ENCODE results near the gene TRPV4. TPM values are rescaled to one million over a fixed set of nuclear protein-coding genes. Genes with fewer than 3 reads are reported as not detected.

Gene TRPV4
- total RNA-seq, 6 donors from 2014 or later, result 2.2 to 9.7 (median 5.4) TPM

DNA sequence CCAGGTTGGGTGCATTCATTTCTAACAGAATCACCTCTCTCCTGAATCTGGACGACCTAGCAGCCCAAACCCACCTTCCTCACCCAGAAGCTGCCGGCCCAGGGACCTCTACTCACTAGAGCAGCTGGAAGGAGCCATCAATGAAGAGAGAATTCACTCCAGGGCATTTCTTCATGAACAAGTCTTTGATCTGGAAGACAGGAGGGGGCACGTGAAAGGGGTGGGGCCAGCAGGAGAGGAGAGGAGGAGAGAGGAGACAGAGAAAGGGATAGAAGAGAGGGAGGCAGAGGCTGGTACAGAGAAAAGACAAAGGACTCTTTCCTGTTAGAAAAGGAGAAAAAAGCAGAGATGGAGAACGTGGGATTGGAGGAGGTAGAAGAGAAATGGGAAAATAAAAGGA, 39.8 kb downstream of the TRPV4 start:
- H3K36me3 ChIP-seq, result no peaks in the 10 kb centered on the region
- TF ChIP-seq, protein P1, sequence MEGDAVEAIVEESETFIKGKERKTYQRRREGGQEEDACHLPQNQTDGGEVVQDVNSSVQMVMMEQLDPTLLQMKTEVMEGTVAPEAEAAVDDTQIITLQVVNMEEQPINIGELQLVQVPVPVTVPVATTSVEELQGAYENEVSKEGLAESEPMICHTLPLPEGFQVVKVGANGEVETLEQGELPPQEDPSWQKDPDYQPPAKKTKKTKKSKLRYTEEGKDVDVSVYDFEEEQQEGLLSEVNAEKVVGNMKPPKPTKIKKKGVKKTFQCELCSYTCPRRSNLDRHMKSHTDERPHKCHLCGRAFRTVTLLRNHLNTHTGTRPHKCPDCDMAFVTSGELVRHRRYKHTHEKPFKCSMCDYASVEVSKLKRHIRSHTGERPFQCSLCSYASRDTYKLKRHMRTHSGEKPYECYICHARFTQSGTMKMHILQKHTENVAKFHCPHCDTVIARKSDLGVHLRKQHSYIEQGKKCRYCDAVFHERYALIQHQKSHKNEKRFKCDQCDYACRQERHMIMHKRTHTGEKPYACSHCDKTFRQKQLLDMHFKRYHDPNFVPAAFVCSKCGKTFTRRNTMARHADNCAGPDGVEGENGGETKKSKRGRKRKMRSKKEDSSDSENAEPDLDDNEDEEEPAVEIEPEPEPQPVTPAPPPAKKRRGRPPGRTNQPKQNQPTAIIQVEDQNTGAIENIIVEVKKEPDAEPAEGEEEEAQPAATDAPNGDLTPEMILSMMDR (IDR thresholded peaks at IDR 0.05), result no peak
- TF ChIP-seq EP300 (IDR thresholded peaks at IDR 0.05) (no peak), POLR2A (IDR thresholded peaks at IDR 0.05) (no peak), POLR2AphosphoS5 (IDR thresholded peaks at IDR 0.05) (no peak)
- no peak overlapping the region for H3K27ac ChIP-seq
- ATAC-seq (ENCODE audit: low FRiP score in 2 of 2), result no peak
- DNase-seq, result no peak
- H3K27me3 ChIP-seq, result no peaks in the 10 kb centered on the region
- WGBS, 2 donors, result 46 to 58% methylated on average over 4 of the region's 4 CpGs
- H3K4me3 ChIP-seq, result no peak overlapping the region
- no peaks in the 10 kb centered on the region for H3K4me1 ChIP-seq
- H3K9me3 ChIP-seq, result no peaks in the 10 kb centered on the region

DNA sequence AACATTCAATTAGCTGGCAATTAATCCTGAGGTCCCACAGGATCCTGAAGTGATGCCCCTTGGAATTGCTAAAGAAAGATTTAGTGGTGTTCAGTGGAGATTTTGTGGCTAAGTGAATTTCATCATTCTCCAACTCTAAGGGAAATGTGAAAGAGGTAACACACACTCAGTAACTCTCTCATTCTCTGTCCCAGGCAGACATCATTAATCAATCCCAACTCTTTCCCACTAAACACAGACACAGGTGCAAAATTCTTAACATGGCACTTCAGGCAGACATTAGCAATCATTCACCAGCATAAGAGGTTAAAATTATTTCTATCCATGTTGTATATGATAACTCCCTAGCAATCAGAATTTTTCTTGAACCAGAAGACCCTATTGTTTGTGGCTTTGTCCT, 40.2 kb downstream of the TRPV4 start:
- TF ChIP-seq, protein P1 (IDR thresholded peaks at IDR 0.05), result no peak
- TF ChIP-seq POLR2A (IDR thresholded peaks at IDR 0.05), result no peak
- no peak for TF ChIP-seq POLR2AphosphoS5 (IDR thresholded peaks at IDR 0.05)
- TF ChIP-seq EP300 (IDR thresholded peaks at IDR 0.05), result no peak
- ATAC-seq (ENCODE audit: low FRiP score in 2 of 2) (no peak), DNase-seq (no peak)
- H3K27me3 ChIP-seq, result no peaks in the 10 kb centered on the region
- H3K27ac ChIP-seq, result no peak overlapping the region
- no peaks in the 10 kb centered on the region for H3K4me1 ChIP-seq
- no peaks in the 10 kb centered on the region for H3K9me3 ChIP-seq
- H3K4me3 ChIP-seq, result no peak overlapping the region
- no peaks in the 10 kb centered on the region for H3K36me3 ChIP-seq

DNA sequence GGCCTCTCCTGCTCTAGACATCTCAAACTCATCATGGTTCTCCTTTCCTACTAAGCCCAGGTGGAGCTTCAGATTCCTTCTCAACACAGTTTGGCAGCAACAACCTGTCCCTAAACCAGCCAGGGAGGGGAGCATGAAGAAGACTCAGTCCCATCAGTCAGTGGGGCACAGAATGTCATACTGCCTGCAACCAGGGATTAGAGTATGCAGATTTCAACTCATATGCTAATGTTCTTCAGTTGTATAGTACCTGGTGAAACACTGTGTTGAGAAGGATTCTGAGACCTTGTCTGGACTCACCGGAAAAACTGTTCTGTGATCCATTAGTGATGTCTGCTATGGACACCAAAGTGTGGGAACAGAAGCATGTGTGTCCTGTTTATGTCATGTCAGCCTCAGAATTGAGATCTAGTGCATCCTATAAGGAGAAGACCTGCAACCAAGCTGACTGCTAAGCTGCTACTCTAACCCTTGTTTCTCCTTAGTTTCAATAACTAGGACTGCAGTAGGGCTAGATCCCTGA, 43.6 kb downstream of the TRPV4 start:
- TF ChIP-seq, protein P1 (IDR thresholded peaks at IDR 0.05), result no peak
- TF ChIP-seq EP300 (IDR thresholded peaks at IDR 0.05) (no peak), POLR2AphosphoS5 (IDR thresholded peaks at IDR 0.05) (no peak), POLR2A (IDR thresholded peaks at IDR 0.05) (no peak)
- ATAC-seq (ENCODE audit: low FRiP score in 2 of 2) (no peak), DNase-seq (no peak)
- Histone ChIP-seq H3K27ac (no peak overlapping the region), H3K27me3 (no peaks in the 10 kb centered on the region), H3K36me3 (no peaks in the 10 kb centered on the region), H3K9me3 (no peaks in the 10 kb centered on the region), H3K4me1 (no peaks in the 10 kb centered on the region), H3K4me3 (no peak overlapping the region)
- 57 to 95% methylated on average over 1 of the region's 1 CpG for WGBS, 2 donors

DNA sequence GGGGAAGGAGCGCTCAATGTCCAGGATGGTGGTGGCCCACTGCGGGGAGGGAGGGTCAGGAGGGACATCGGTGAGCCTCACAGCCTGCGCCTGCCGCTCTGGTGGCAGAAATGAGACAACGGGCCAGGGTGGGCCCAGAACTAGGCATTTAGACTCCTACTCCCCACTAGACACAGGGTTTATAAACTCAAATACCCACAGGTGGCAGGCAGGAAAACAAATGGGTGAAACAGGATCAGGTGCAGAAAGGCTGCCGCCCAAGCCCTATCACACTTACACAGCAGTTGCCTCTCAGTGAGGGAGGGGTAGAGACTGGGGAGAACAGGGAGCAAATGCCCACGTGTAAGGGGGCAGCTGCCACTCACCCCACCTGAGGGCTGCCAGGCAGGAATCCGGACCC, 46.4 kb downstream of the TRPV4 start:
- Histone ChIP-seq H3K4me1 (no peaks in the 10 kb centered on the region), H3K9me3 (no peaks in the 10 kb centered on the region), H3K27ac (no peak overlapping the region), H3K27me3 (no peaks in the 10 kb centered on the region), H3K4me3 (no peak overlapping the region), H3K36me3 (no peaks in the 10 kb centered on the region)
- 86 to 89% methylated on average over 7 to 9 of the region's 9 CpGs for WGBS, 2 donors
- DNase-seq (no peak), ATAC-seq (ENCODE audit: low FRiP score in 2 of 2) (no peak)
- TF ChIP-seq EP300 (IDR thresholded peaks at IDR 0.05) (no peak), POLR2A (IDR thresholded peaks at IDR 0.05) (no peak), POLR2AphosphoS5 (IDR thresholded peaks at IDR 0.05) (no peak)
- TF ChIP-seq, protein P1 (IDR thresholded peaks at IDR 0.05), result no peak

DNA sequence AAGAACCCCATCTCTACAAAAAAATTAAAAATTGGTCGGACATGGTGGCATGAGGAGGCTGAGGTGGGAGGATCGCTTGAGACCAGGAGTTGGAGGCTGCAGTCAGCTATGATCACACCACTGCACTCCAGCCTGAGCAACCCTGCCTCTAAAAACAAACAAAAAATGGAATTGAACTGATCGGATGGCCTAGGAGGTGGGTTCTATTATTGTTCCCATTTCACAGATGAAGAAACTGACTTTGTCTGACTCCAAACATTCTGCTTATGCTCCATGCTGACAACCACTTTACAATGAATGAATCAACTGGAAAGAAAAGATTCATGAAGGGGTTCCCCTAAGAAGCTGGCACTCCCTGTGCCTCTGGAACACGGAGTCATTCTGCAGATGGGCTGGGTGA, 47.3 kb downstream of the TRPV4 start:
- Histone ChIP-seq H3K36me3 (no peaks in the 10 kb centered on the region), H3K4me3 (no peak overlapping the region), H3K9me3 (no peaks in the 10 kb centered on the region), H3K27me3 (no peaks in the 10 kb centered on the region), H3K27ac (no peak overlapping the region), H3K4me1 (no peaks in the 10 kb centered on the region)
- 86 to 88% methylated on average over 4 of the region's 4 CpGs for WGBS, 2 donors
- ATAC-seq (ENCODE audit: low FRiP score in 2 of 2) (no peak), DNase-seq (no peak)
- TF ChIP-seq POLR2AphosphoS5 (IDR thresholded peaks at IDR 0.05) (no peak), POLR2A (IDR thresholded peaks at IDR 0.05) (no peak), EP300 (IDR thresholded peaks at IDR 0.05) (no peak)
- TF ChIP-seq, protein P1 (IDR thresholded peaks at IDR 0.05), result no peak
